HCT116 (cell line): ENCODE measurements around the gene KIRREL3. TPM values are rescaled to one million over a fixed set of nuclear protein-coding genes. Genes with fewer than 3 reads are reported as not detected.

Experiments
- ATAC-seq: fragments of 200-7000 bp; cut with Tn5 transposase; 2 replicates; pipeline ENCODE4 v1.9.1; 2020; ENCODE audit warnings: mild to moderate bottlenecking, moderate library complexity
- BruUV-seq: library from RNA; stranded (reverse); fragments of 400-500 nt; replicated peaks from 2 replicates; lab custom pipeline; 2021; lab: Mats Ljungman, UMichigan
- CTCF ChIA-PET: fragments of 300-600 bp; sonication (Branson Sonifier 250); formaldehyde crosslinking; loops from one replicate; lab custom pipeline; 2021; ENCODE audit warnings: antibody characterized with exemption; lab: Charles Lee
- POLR2A ChIA-PET: fragments of 300-600, 350-600 bp; sonication (Branson Sonifier 250); formaldehyde crosslinking; loops from one replicate; lab custom pipeline; 2021; ENCODE audit warnings: antibody characterized with exemption; lab: Charles Lee
- RAD21 ChIA-PET, 2 experiments: fragments of 300-600 bp; sonication (Branson Sonifier 250); formaldehyde crosslinking; loops; one replicate each; lab custom pipeline; 2023; ENCODE audit warnings: low total read pairs in 2 of 2; ENCODE audit not compliant: uncharacterized antibody in 2 of 2, unreplicated experiment in 2 of 2, low non-redundant PET in 1 of 2; lab: Charles Lee
- DNase-seq: peaks from one replicate; pipeline ENCODE4 v3.0.0-alpha.2; 2010; ENCODE audit warnings: low read depth, low spot score
- H2AFZ ChIP-seq: fragments of 200-600 bp; shearing (Covaris generic), sonication (generic); 2 replicates; pipeline ENCODE4 v1.6.1; 2017; ENCODE audit warnings: low read depth, mixed run types, mixed read lengths, antibody characterized with exemption, low read length; ENCODE audit not compliant: poor library complexity, severe bottlenecking
- H3K27ac ChIP-seq: 2 replicates; pipeline ENCODE4 v1.5.1; 2012; ENCODE audit warnings: low read depth, low read length
- H3K27me3 ChIP-seq: fragments of 200-600 bp; sonication (generic); 2 replicates; pipeline ENCODE4 v1.6.1; 2016; ENCODE audit warnings: mixed run types, low read length, mixed read lengths; ENCODE audit not compliant: insufficient read depth
- H3K36me3 ChIP-seq, 2 experiments: fragments of 200-500 bp in 1 of 2; fragments of 200-600 bp in 1 of 2; sonication (Bioruptor generic) in 1 of 2; sonication (generic) in 1 of 2; 2 replicates each; pipeline versions ENCODE4 v1.5.1 to v1.6.1; 2014 to 2016; ENCODE audit warnings: low read length in 2 of 2, inconsistent platforms in 1 of 2, mixed read lengths in 1 of 2, mixed run types in 1 of 2; ENCODE audit not compliant: insufficient read depth in 2 of 2, control insufficient read depth in 1 of 2
- H3K4me1 ChIP-seq, 2 experiments: fragments of 200-600 bp in 1 of 2; sonication (generic) in 1 of 2; 2 replicates each; pipeline versions ENCODE4 v1.5.1 to v1.6.1; 2012 to 2017; ENCODE audit warnings: low read length in 2 of 2, inconsistent platforms in 1 of 2, mild to moderate bottlenecking in 1 of 2, mixed read lengths in 1 of 2, mixed run types in 1 of 2, moderate library complexity in 1 of 2; ENCODE audit not compliant: insufficient read depth in 2 of 2, control insufficient read depth in 1 of 2
- H3K4me2 ChIP-seq: fragments of 200-600 bp; sonication (generic); 2 replicates; pipeline ENCODE4 v1.6.1; 2017; ENCODE audit warnings: mixed run types, low read length, mixed read lengths
- H3K4me3 ChIP-seq, 2 experiments: fragments of 200-600 bp in 1 of 2; sonication (generic) in 1 of 2; replicated peaks in 1 of 2; 2 replicates each; pipeline ENCODE4 v1.5.1; 2011 to 2016; ENCODE audit warnings: low read length in 2 of 2, control low read depth in 1 of 2, low read depth in 1 of 2, mild to moderate bottlenecking in 1 of 2, mixed read lengths in 1 of 2, mixed run types in 1 of 2
- H3K79me2 ChIP-seq: fragments of 200-600 bp; sonication (generic); 2 replicates; pipeline ENCODE4 v1.6.1; 2017; ENCODE audit warnings: mild to moderate bottlenecking, mixed run types, low read length, moderate library complexity, mixed read lengths; ENCODE audit not compliant: insufficient read depth
- H3K9ac ChIP-seq: fragments of 200-600 bp; sonication (generic); 2 replicates; pipeline ENCODE4 v1.6.1; 2016; ENCODE audit warnings: low read length, mixed read lengths
- H3K9me2 ChIP-seq: fragments of 200-600 bp; sonication (generic), shearing (Covaris generic); 2 replicates; pipeline ENCODE4 v1.6.1; 2017; ENCODE audit warnings: mixed run types, mild to moderate bottlenecking, moderate library complexity; ENCODE audit not compliant: insufficient read depth
- H3K9me3 ChIP-seq, 2 experiments: fragments of 200-500 bp in 1 of 2; fragments of 200-600 bp in 1 of 2; sonication (Bioruptor generic) in 1 of 2; sonication (generic) in 1 of 2; 2 replicates each; pipeline ENCODE4 v1.6.1; 2014 to 2017; ENCODE audit warnings: low read length in 2 of 2, mixed read lengths in 2 of 2, inconsistent platforms in 1 of 2, low read depth in 1 of 2, mild to moderate bottlenecking in 1 of 2, mixed run types in 1 of 2, moderate library complexity in 1 of 2; ENCODE audit not compliant: control insufficient read depth in 1 of 2, insufficient read depth in 1 of 2
- H4K20me1 ChIP-seq: fragments of 200-600 bp; sonication (generic), shearing (Covaris generic); 2 replicates; pipeline ENCODE4 v1.6.1; 2017; ENCODE audit warnings: mixed run types, mild to moderate bottlenecking, moderate library complexity; ENCODE audit not compliant: insufficient read depth
- CEBPB ChIP-seq: IDR thresholded peaks from 2 replicates; pipeline ENCODE4 v1.6.1; 2012; ENCODE audit warnings: low read depth
- CTCF ChIP-seq, 3 experiments: fragments of 200-600 bp in 1 of 3; sonication (generic) in 1 of 3; IDR thresholded peaks in 2 of 3; conservative IDR thresholded peaks in 1 of 3; 2 replicates each; pipeline ENCODE4 v1.5.1; 2012 to 2017; ENCODE audit warnings: low read depth in 2 of 3, low read length in 2 of 3, antibody characterized with exemption in 1 of 3, borderline replicate concordance in 1 of 3, control low read depth in 1 of 3, mild to moderate bottlenecking in 1 of 3, mixed read lengths in 1 of 3, mixed run types in 1 of 3, moderate library complexity in 1 of 3; ENCODE audit not compliant: insufficient read depth in 1 of 3
- ELF1 ChIP-seq: IDR thresholded peaks from 2 replicates; pipeline ENCODE4 v1.6.1; 2012; ENCODE audit warnings: low read depth, borderline replicate concordance
- EZH2 ChIP-seq: fragments of 200-600 bp; sonication (generic); IDR thresholded peaks from 2 replicates; pipeline ENCODE4 v1.6.1; 2017; ENCODE audit warnings: antibody characterized with exemption, mixed run types
- JUND ChIP-seq: IDR thresholded peaks from 2 replicates; pipeline ENCODE4 v1.6.1; 2012
- POLR2A ChIP-seq: IDR thresholded peaks from 2 replicates; pipeline ENCODE4 v1.7.0; 2011; ENCODE audit warnings: borderline replicate concordance; ENCODE audit not compliant: insufficient read depth, insufficient read length; ENCODE audit errors: extremely low read depth
- POLR2AphosphoS5 ChIP-seq: IDR thresholded peaks from 2 replicates; pipeline ENCODE4 v1.6.1; 2011; ENCODE audit warnings: mild to moderate bottlenecking, low read depth, low read length, moderate library complexity
- SIN3A ChIP-seq: IDR thresholded peaks from 2 replicates; pipeline ENCODE4 v1.6.1; 2012; ENCODE audit warnings: low read depth
- SP1 ChIP-seq: IDR thresholded peaks from 2 replicates; pipeline ENCODE4 v1.6.1; 2012; ENCODE audit warnings: low read depth
- SRF ChIP-seq: IDR thresholded peaks from 2 replicates; pipeline ENCODE4 v1.6.1; 2012; ENCODE audit warnings: low read depth
- YY1 ChIP-seq: IDR thresholded peaks from 2 replicates; pipeline ENCODE4 v1.6.1; 2011; ENCODE audit warnings: low read length, low read depth, moderate library complexity, mild to moderate bottlenecking; ENCODE audit not compliant: insufficient replicate concordance; ENCODE audit errors: extremely low read depth
- ZFX ChIP-seq: fragments of 450-650 bp; IDR thresholded peaks from 2 replicates; pipeline ENCODE4 v1.6.1; 2017
- intact Hi-C: fragments of 100-400 bp; cut with micrococcal nuclease; formaldehyde crosslinking; loops from 2 replicates; pipeline ENCODE4 v1.10.0; 2022
- total RNA-seq: library from RNA; stranded (reverse); gene quantifications from one replicate; pipeline ENCODE4 v1.2.1, GENCODE V29; 2021; ENCODE audit not compliant: unreplicated experiment
- TF ChIP-seq, protein P1 (sequence below): IDR thresholded peaks from 2 replicates; pipeline ENCODE4 v1.6.1; 2012
- TF ChIP-seq, protein P2 (sequence below): IDR thresholded peaks from 2 replicates; pipeline ENCODE4 v1.6.1; 2011; ENCODE audit warnings: mild to moderate bottlenecking, low read length, moderate library complexity; ENCODE audit not compliant: insufficient replicate concordance; ENCODE audit errors: extremely low read depth

KIRREL3 gene
- total RNA-seq, 1 experiment from 2014 or later: not detected

DNA sequence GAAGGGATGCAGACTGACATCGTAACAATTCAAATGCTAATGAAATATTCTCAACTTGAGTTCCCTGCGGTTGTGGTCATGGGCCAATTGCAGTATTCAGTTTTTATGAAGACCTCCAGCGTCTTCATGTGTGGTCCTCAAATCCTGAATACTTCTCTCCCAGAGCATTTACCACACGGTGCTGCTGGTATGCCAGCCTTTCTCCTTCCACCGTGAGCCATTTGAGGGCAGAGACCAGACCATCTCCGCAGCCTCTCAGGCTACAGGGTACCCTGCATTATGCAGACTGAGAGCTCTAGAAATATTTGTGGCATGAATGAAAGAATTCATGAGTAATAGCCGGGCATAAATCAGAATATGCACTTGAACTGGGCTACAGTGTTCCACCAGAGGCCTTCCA is 355.4 kb downstream of the KIRREL3 start:
- TF ChIP-seq POLR2AphosphoS5 (no peak), SRF (no peak), EZH2 (no peak), CEBPB (no peak), ELF1 (no peak), JUND (no peak), POLR2A (no peak), CTCF (IDR thresholded peaks at IDR 0.05 in 2 of 3, conservative IDR thresholded peaks at IDR 0.05 in 1 of 3; ENCODE audit: borderline replicate concordance in 1 of 3, insufficient read depth in 1 of 3, low read depth in 2 of 3, low read length in 2 of 3) (no peak), ZFX (no peak)
- TF ChIP-seq, protein P1, sequence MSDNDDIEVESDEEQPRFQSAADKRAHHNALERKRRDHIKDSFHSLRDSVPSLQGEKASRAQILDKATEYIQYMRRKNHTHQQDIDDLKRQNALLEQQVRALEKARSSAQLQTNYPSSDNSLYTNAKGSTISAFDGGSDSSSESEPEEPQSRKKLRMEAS: no peak
- Histone ChIP-seq H3K27ac (no peak overlapping the region), H3K4me2 (no peak overlapping the region), H3K79me2 (no peaks in the 10 kb centered on the region), H3K27me3 (peaks cover 15% of the 10 kb centered on the region), H3K36me3 (no peaks in the 10 kb centered on the region), H3K9ac (no peak overlapping the region), H2AFZ (no peak overlapping the region), H4K20me1 (no peaks in the 10 kb centered on the region), H3K9me2 (no peaks in the 10 kb centered on the region), H3K9me3 (no peaks in the 10 kb centered on the region), H3K4me1 (peaks cover 0 to 7% of the 10 kb centered on the region in 2 experiments; a peak in 1 of 4 replicates), H3K4me3 (no peak overlapping the region)
- CTCF ChIA-PET: no interaction called here
- intact Hi-C loops: no loop called here
- POLR2A ChIA-PET: no interaction called here
- no peak for DNase-seq
- BruUV-seq: no TSS peak
- RAD21 ChIA-PET: no interaction called here
- no peak for ATAC-seq

DNA sequence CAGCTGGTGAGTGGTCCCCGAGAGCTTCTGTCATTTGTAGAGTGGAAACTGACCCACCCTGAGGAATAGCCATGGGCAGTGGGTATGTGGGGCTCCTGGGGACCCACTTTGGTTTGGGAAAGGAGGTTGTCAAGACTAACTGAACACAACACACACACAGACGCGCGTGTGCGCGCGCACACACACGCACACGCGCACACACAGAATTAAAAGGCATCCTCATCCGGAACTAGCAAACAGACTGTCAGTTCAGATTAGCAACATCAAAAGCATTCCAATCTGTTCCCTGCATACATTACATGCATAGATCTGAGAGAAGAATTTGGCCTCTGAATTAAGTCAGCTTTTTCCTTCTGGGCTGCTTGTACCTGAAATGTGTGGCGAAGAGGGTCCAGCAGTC is 360.4 kb downstream of the KIRREL3 start:
- Histone ChIP-seq H3K36me3 (no peaks in the 10 kb centered on the region), H3K27ac (no peak overlapping the region), H3K79me2 (no peaks in the 10 kb centered on the region), H3K9me3 (no peaks in the 10 kb centered on the region), H3K4me2 (no peak overlapping the region), H4K20me1 (no peaks in the 10 kb centered on the region), H3K9ac (no peak overlapping the region), H3K4me3 (no peak overlapping the region), H3K9me2 (no peaks in the 10 kb centered on the region), H3K4me1 (no peaks in the 10 kb centered on the region), H2AFZ (no peak overlapping the region), H3K27me3 (peaks cover 58% of the 10 kb centered on the region)
- intact Hi-C loops: no loop called here
- ChIA-PET POLR2A (no interaction called here), CTCF (no interaction called here), RAD21 (no interaction called here)
- no TSS peak for BruUV-seq
- TF ChIP-seq, protein P2, sequence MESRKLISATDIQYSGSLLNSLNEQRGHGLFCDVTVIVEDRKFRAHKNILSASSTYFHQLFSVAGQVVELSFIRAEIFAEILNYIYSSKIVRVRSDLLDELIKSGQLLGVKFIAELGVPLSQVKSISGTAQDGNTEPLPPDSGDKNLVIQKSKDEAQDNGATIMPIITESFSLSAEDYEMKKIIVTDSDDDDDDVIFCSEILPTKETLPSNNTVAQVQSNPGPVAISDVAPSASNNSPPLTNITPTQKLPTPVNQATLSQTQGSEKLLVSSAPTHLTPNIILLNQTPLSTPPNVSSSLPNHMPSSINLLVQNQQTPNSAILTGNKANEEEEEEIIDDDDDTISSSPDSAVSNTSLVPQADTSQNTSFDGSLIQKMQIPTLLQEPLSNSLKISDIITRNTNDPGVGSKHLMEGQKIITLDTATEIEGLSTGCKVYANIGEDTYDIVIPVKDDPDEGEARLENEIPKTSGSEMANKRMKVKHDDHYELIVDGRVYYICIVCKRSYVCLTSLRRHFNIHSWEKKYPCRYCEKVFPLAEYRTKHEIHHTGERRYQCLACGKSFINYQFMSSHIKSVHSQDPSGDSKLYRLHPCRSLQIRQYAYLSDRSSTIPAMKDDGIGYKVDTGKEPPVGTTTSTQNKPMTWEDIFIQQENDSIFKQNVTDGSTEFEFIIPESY: no peak
- TF ChIP-seq SP1 (no peak), POLR2A (no peak), SIN3A (no peak), CTCF (IDR thresholded peaks at IDR 0.05 in 2 of 3, conservative IDR thresholded peaks at IDR 0.05 in 1 of 3; ENCODE audit: borderline replicate concordance in 1 of 3, insufficient read depth in 1 of 3, low read depth in 2 of 3, low read length in 2 of 3) (no peak), YY1 (no peak)
- ATAC-seq (no peak), DNase-seq (no peak)
